Activated CD4-positive, alpha-beta T cell treated with anti-CD3 and anti-CD28 coated beads for 4 hours (primary cell): ENCODE data around the gene ITGB7.
"Not testable (repeated sequence)": the region's sequence is repeated elsewhere in the genome, so short reads cannot be mapped to it uniquely, and the experiment has no call there.

Experiments used
- DNase-seq, 2 donors: peaks; one replicate each; pipeline ENCODE4 v3.0.0-alpha.2; 2020

Gene ITGB7

DNA sequence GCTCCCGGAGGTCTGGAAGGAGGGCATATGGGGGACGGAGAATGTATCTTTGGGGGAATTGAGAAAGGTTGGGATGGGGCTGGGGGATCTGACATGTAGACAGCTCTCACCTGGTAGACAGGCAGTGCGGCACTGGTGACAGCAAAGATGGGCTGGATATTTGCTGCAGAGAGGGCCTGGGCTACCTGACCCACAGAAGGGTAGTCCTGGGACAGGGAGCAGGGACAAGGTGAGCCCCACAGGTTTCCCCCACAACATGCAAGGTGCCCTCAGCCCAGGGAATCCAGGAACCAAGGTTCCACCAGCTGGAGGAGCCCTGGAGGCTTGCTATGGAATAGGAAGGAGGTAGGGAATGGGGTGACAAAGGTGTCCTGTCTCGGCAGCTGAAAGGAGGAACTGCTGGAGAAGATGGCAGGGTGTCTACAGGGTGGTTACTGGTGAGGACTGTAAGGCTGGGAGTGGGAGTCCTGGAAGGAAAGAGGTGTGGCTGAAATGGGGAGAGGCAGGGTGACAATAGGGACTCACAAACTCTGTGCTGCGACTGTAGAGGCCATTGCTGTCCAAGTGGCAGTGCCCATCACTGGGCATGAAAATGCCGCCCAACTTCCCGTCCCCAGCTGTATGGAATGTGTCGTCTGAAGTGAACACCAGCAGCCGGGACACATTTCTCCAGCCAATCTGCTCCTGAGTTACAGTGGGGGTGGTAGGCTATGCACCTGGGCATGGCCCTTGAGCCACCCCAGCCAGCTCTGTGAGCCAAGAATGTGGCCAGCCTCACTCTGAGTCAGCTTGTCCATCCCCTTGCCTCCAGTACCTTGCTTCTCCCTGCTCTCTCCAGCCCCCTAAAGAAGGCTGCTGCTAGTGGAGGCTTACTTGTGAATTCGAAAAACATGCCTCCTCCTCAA is 11.3 kb downstream of the ITGB7 start:
- no peak for DNase-seq

DNA sequence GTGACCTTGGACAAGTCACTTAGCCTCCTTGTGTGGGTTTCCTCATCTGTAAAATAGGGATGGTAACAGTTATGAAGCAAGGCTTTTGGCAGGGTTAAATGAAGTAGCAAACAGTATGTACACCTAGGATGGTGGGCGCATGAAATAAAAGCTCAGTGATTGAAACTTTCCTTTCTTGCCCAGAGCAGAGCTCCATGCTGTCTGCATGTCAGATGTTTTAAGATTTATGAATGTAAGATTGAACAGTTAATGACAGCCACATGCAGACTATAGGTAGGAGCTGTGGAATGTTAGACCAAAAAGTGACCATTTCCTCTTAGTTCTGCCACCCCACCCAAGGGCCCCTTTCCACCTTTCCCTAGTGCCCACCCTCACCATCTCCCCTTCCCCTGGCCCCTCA is 12.1 kb downstream of the ITGB7 start:
- DNase-seq, result no peak

DNA sequence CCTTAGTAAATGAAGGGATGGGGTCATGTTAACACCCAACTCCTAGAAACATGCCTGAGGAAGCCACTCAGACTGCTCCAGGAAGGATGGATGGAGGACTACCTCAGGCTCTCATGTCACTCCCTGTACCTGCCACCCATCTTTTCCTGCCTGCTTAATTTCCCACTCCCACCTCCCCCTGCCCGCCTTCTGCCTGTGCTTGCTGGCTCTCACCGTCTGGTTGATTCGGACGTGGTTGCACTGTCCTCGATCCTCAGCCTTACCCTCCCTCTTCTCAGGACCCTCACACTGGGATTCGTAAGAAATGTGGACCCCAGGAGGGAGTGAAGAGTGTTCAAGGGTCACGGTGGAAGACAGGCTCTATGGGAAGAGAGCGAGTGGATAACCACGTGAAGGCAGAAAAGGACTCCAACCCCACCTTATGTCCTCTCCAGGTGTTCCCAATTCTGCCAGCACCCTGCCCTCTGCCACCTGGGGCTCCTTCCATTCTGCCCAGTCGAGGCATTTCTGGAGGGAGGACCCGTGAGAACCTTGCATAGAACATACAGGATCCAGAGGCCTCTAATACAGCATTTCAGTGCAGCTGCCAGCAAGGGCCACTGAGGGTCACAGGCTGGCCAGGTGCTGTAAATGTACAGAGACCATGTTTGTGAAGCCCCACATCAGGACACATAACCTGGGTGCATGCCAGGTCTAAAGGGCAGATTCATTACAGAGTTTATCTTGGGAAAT is 12.9 kb downstream of the ITGB7 start:
- no peak for DNase-seq

DNA sequence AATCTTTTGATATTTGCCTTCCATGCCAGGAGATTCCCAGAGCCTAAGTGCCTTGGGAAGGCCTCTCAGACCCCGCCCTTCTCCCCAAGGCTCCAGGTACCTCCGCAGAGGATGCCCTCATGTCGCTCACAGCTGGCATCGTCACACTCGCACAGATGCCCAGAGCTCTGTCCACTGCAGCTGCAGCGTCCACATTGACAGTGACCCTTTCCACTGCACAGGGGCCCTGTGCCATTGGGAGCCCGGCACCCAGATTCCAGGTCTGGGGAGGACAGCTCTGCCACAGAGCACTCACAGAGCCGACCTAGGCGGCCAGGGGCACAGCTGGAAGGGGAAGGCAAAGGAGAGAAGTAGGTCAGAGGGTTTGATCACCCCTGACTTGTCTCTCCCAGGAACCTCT is 14.0 kb downstream of the ITGB7 start:
- no peak for DNase-seq

DNA sequence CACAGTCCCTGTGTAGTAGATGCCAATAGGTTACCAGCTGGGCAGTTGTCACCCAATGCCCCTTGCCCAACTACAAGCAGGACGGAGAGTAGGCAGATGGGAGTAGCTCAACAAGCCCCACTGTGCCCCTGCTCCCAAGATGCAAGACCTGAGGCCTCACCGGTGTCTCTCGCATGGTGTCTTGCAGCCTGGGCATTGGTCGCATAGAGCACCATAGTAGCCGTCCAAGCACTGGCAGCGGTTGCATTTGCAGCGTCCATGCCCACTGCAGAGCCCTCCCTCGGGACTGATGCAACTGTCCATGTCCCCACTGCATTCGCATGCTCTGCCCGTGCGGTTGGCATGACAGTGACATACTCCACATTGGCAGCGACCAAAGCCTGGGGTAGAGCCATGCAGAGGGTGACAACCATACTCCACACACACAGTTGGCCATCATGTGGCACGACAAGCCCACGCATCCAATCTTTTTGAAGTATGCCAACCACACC is 14.5 kb downstream of the ITGB7 start:
- no peak for DNase-seq

DNA sequence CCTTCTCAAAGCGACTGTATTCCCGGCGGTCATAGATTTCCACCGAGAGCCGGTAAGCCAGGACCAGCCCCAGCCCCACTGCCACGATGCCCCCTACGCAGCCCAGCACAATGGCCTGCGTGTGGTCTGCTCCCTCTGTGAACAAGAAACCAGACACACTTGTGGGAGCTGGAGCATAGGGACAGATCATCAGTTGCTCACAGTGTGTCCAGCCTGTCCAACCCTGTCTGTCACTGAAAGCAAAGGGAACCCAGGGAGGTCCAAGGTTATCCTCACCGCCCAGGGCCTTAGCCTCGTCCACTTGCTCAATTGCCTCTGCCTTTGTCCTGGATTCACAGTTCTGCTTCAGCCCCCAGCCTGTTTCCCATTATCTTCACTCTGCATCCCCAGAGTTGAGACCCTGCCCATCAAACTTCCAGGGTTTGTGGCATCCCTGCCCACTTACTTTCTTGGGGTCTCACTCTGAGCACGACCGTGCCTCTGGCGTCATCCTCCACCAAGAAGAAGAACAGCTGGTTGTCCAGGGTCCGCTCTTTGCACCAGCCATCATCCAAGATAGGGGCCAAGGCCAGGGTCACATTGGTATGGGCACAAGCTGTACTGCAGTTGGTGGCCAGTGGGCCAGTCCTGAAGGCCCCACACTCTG is 15.0 kb downstream of the ITGB7 start:
- no peak for DNase-seq

DNA sequence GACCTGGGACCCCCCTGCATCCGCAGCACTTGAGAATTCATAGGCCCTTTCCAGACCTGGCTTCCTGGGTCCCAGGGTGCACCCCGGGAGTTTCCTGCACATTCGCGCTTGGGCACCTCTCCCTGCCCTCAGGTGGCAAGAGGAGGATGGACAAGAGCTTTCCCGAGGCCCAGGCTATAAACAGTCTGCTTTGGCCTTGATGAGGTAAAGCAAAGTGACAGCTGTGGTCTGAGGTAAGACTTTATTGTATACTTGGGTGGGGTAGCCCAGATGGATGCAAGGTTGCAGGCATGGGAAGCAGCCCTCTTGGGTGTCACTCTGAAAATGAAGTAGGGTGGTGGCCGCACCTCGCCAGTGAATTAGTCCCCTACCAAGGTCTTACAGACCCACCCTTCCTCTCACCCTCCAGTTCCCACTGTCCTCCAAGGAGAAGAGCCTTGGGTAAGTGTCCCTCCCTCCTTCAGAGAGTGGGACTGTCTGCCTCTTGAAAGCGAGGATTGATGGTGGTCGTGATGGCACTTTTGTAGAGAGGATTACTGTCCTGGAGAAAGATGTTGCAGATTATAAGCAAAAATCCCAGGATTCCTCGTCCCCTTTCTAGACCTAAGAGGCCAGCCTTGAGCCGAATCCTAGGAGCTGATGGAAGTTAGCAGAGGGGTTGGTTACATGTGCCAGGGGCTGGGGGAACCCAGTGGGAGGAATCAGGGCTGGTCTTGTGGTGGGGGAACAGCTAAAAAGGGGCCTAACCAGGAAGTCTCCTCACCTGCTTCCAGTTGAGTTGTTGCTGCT is 15.8 kb downstream of the ITGB7 start:
- no peak for DNase-seq

DNA sequence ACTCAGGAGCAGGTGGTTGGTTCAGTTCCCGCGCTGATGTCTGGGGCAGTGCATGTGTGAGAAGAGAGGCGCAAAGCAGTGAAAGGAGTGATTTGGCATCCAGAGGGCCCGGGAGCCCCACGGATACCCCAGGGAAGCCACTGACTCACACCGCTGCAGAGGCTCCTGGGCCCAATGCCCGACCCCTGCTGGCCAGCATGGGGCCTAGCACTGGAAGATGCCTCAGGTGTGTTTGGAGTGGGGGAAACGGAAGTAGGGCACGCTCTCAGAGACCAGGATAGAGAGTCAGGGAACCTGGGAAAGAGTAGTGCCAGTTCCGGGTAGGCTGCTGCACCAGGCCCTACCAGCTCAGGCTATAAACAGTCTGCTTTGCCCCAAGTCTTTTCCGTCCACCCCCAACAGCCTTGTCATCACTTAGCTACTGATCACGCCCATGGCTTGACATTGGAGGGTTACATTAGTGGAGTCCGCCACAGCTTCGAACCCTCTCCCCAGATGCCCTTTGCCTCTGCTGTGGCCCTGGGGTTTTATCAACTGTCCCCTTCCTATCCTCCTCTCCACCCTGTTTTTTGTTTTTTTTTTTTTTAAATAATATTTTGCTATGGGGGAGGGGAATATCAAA is 16.8 kb downstream of the ITGB7 start:
- peak; percentile 53 for DNase-seq

DNA sequence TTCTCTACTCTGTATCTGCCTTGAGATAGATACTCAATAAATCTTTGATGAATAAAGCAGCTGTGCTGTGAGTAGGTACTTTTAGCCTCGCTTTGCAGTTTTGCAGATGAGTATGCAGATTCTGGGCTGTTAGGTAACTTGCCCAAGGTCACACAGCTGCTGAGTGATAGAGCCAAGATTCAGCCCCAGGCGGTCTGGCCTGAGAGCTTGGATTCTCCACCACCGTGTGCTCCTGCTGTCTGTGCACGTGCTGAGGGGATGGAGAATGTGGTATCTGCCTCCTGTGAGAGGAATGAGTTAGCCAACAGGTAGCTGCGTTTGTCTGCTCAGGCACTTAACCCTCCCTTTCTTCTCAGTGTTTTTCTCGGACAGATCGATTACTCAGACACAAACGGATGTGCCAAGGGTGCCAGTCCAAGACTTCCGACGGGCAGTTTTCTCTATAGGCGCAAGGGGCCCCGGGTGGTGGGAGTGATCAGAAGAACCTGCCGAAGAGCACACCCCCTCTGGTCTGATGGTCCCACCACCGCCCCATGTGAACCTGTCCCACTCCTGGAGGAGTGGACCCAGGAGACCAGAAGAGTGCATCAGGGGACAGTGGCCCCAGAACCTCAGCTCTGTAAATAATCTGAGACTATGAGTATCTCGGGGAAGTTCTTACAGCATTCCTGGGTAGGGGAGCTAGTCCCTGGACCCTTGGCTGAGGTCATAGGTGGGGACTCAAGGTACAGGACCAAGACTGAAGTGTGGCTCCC is 19.7 kb downstream of the ITGB7 start:
- no peak for DNase-seq

DNA sequence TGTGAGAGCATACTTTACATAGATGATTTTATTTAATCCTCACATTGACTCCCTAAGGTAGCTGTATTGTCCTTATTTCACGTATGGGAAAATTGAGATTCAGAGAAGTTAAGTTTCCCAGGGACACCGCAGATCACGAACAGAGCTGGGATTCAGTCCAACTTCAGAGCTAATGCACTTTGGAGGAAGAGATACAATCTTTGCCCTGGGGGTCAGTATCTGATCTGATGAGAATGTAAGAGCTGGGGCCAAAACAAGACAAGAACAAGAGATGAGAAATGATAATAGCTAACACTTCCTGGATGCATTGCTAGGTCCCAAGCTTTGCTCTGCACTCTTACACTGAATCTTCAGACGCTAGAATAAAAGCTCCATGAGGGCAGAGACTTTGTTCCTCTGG is 20.3 kb downstream of the ITGB7 start:
- no peak for DNase-seq

DNA sequence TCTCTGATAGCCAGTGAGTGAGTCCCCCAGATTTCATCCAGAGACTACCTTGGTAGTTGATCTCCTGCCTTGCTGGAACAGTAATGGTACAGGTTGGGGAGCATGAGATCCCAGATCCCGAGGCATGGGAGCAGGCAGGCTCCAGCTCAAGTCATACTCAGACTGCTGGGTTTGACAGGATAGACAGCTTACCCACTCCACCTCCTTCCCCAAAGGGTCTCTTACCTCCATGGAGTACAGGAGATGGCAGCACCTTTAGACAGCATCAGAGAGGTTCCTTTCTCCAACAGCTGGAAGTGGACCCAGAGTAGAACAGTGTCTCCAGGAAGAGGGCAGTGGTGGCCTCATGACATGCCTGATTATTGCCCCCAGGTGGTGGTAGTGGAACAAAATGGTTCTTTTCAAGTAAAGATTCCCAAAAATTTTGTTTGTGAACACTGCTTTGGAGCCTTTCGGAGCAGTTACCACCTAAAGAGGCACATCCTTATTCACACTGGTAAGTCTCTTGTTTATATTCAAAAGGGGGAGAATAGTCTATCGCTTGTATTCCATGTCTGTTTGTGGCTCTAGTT is 21.4 kb downstream of the ITGB7 start:
- no peak for DNase-seq

DNA sequence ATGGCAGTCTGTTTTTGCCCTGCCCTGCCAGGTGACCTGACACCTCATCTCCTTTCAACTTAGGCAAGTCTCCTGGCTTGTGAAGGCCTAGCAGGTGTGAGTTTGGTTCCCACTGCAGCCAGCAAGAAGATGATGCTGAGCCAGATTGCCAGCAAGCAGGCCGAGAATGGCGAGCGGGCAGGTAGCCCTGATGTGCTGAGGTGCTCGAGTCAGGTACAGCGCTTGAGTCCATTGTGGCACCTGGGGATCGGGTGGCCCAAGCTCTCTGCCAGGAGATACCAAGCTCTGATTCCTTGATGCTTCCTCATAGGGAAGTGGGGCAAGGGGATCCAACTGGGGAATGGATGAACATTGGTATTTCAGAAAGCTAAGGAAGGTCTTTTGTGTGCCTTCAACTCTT is 22.2 kb downstream of the ITGB7 start:
- no peak for DNase-seq

DNA sequence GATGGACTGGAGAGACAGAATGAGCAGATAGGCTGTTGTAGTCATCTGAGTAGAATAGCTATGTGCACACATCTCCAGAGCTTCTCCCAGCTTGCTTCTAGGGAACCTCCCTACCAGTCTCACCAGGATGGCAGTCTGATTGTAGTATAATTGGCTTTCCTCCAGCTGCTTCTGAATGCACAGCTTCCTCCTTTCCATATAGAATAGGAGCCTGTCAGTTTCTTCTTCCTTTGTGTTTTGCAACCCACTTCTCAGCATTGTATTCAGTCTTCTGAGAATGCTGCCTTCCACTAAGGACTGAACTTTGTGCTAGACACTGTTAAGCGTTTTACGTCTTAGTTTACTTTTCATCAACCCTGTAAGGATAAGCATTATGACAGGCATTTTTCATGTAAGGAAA is 24.1 kb downstream of the ITGB7 start:
- no peak for DNase-seq

DNA sequence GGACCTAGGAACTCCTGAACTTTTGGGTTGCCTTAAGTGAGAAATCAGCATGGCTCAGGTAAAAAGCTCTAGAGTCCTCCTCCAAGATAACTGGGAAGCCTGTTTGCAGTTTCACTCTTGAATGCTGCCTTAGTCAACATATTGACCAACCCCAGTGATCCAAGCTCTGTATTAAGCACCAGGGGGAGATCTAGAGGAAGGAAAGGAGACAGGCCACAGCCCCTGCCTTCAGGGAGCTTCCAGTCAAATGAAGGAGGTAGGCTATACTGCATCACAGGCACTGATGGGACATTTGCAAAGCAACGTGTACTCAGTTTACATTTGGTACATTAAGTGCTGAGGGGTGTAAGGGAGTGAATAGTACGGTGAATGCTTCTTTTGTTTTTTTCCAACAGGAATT is 25.1 kb downstream of the ITGB7 start:
- DNase-seq, result no peak

DNA sequence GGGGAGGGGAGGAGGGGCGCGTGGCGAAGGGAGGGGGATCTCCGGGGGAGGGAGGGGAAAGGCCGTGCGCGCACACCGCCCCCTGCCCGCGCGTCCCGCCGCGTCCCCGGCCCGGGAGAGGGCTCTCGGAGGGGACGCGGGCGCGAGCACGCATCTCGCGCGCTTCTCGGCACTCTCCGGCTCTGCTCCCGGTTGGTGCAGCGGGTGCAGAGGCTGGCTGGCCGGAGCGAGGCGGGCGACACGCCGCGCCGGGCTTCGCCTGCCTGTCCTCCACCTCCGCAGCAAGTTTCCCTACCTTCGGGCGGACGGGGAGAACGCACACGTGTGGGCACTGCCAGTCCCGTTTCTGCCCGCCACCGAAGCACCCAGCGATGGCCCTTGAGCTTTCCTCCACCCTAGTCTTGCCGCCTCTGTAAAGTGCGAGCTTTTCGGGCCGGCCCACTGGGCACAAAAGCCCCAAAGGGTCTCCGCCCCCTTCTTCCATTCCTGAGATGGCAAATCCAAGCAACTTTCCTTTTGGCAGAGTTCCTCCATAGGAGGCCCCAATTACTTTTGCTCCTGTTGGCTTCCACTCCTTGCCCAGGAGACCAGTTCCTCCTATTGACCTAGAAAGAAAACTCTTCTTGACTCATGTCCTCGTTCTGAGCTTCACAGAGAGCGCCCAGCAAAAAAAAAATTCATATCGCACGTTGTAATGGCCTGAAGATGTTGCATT is 26.0 kb downstream of the ITGB7 start:
- DNase-seq, result peak; percentile 74 to 77

DNA sequence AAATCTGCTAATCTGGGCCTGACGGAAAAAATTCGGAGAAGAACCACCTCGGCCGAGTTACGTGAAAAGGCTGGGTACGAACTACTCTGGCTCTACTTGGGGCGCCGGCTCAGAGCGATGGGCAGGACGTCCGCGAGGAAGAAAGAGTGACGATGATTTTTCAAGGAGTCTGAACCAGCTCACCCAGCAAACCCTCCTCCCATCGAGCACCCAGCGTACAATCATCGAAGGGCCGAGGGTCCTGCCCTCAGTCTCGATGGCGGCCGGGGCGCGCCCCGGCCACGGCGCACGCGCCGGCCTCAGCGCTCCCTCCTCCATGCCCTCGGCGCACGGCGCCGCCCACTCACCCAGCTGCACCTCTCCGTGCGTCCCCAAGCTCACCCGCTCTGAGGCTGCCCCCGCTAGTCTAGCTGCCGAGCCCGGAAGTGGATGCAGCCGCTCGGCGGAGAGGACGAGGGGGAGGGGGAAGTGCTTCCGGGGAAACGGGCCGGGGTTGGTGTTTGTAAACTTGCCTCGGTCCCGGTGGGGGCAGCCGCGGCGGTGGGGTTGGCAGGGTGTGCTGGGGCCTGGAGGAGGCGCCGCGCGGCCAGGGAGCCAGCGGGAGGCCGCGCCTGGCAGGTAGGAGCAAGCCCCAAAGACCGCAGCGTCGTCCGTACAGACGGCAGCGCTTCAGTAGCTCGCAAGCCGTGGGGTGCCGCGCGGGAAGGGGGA is 26.7 kb downstream of the ITGB7 start, which contains the start of the genes CSAD and ZNF740:
Gene CSAD, minus strand, starts transcription at position 706 of the 711 bp plus-strand sequence. CDS start 7,455 bp downstream, outside the sequence.
Gene ZNF740, plus strand, starts transcription at position 503 of the 711 bp plus-strand sequence. CDS start 1,262 bp downstream, outside the sequence.
- peak; percentile 97 to 98 for DNase-seq

DNA sequence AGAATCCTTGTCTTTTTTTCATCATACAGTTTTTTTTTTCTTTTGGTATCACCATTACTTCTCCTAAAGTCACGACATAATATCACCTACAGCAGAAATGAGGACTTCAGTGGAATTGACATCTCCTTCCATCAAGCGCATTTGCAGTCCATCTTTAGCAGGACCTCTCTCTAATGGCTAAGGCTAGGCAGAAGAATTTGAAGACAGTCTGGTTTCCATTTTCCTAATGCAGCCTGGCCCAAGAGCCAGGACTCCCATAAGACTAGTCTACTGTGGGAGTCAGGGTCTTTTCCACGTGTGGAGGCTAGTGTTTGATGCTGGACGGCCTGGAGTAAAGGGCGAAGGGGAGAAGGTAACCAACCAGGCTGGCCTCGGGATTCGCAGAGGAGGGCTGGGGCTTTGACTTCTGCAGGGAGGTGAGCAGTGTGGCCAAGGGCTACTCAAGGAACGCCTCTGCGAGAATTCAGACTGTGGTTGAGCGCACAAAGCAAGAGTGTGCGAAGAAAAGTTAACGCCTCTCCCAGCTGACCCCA is 27.3 kb downstream of the ITGB7 start:
- DNase-seq, result no peak

DNA sequence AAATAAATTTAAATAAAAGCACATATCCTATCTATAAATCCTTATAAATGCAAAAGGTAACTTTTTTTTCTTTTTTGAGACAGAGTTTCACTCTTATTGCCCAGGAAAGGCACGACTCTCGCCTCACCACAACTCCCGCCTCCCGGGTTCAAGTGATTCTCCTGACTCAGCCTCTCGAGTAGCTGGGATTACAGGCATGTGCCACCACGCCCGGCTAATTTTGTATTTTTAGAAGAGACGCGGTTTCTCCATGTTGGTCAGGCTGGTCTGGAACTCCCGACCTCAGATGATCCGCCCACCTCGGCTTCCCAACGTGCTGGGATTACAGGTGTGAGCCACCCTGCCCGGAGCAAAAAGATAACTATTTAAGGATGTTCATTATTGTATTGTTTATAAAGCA is 28.2 kb downstream of the ITGB7 start:
- DNase-seq, result not testable (repeated sequence)

DNA sequence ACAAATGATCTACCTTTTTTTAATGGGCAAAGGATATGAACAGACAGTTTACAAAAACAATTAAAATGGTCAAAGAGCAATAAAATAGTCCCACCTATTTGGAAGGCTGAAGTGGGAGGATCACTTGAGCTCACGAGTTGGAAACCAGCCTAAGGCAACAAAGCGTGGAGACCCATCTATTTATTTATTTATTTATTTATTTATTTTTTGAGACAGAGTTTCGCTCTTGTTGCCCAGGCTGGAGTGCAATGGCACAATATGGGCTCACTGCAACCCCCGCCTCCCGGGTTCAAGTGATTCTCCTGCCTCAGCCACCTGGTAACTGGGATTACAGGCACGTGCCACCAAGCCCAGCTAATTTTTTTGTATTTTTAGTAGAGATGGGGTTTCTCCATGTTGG is 29.6 kb downstream of the ITGB7 start:
- DNase-seq, result not testable (repeated sequence)
